Endodermal cell (in vitro differentiated cells): ENCODE results near the gene PLAC8. TPM values are rescaled to one million over a fixed set of nuclear protein-coding genes. Genes with fewer than 3 reads are reported as not detected.
A peak's percentile ranks its signal among the peaks of the same experiment; 100 is the strongest.
"Not testable (repeated sequence)": the region's sequence is repeated elsewhere in the genome, so short reads cannot be mapped to it uniquely, and the experiment has no call there.

Experiments
- DNase-seq: peaks from one replicate; pipeline ENCODE4 v3.0.0-alpha.2; 2017
- H3K27ac ChIP-seq: 2 replicates; pipeline ENCODE4 v1.5.1; 2013; ENCODE audit warnings: mild to moderate bottlenecking, low read depth, low read length, moderate library complexity
- H3K27me3 ChIP-seq: 2 replicates; pipeline ENCODE4 v1.6.1; 2013; ENCODE audit warnings: mild to moderate bottlenecking, low read length, moderate library complexity; ENCODE audit not compliant: insufficient read depth, control insufficient read depth, poor library complexity, severe bottlenecking
- H3K36me3 ChIP-seq: 2 replicates; pipeline ENCODE4 v1.7.0; 2013; ENCODE audit warnings: mild to moderate bottlenecking, low read length, moderate library complexity; ENCODE audit not compliant: control insufficient read depth, insufficient read depth
- H3K4me1 ChIP-seq: one replicate; pipeline ENCODE4 v1.7.0; 2013; ENCODE audit warnings: low read length; ENCODE audit not compliant: control insufficient read depth, insufficient read depth
- H3K4me3 ChIP-seq: 2 replicates; pipeline ENCODE4 v1.5.1; 2013; ENCODE audit warnings: mild to moderate bottlenecking, low read length, moderate library complexity
- H3K9ac ChIP-seq: 2 replicates; pipeline ENCODE4 v1.6.1; 2013; ENCODE audit warnings: mild to moderate bottlenecking, low read length, moderate library complexity; ENCODE audit not compliant: poor library complexity, severe bottlenecking; ENCODE audit errors: extremely low read depth
- H3K9me3 ChIP-seq: 2 replicates; pipeline ENCODE4 v1.6.1; 2013; ENCODE audit warnings: mild to moderate bottlenecking, low read length, moderate library complexity; ENCODE audit not compliant: control insufficient read depth
- H3K27ac Mint-ChIP-seq: 2 replicates; pipeline ENCODE4 v1.8.0; 2020; ENCODE audit warnings: mixed read lengths
- H3K27me3 Mint-ChIP-seq: 2 replicates; pipeline ENCODE4 v1.8.0; 2021; ENCODE audit warnings: mild to moderate bottlenecking, mixed read lengths; ENCODE audit not compliant: insufficient read depth
- H3K36me3 Mint-ChIP-seq: 2 replicates; pipeline ENCODE4 v1.8.0; 2020; ENCODE audit warnings: low read depth, mixed read lengths
- H3K4me1 Mint-ChIP-seq: 2 replicates; pipeline ENCODE4 v1.8.0; 2020; ENCODE audit warnings: mixed read lengths
- H3K4me3 Mint-ChIP-seq: 2 replicates; pipeline ENCODE4 v1.8.0; 2020; ENCODE audit warnings: mild to moderate bottlenecking, moderate library complexity, mixed read lengths
- H3K9me3 Mint-ChIP-seq: 2 replicates; pipeline ENCODE4 v1.8.0; 2020; ENCODE audit warnings: mild to moderate bottlenecking, mixed read lengths
- CTCF ChIP-seq: fragments of 200-600 bp; sonication (generic); conservative IDR thresholded peaks from 2 replicates; pipeline ENCODE4 v1.5.0; 2021; ENCODE audit warnings: antibody characterized with exemption, mild to moderate bottlenecking
- WGBS, 2 experiments: methylation state at CpG; one replicate each; pipeline versions ENCODE4 v1.1.5 to v1.1.7; 2013; ENCODE audit warnings: missing lambda C conversion rate in 2 of 2, mixed read lengths in 1 of 2; ENCODE audit not compliant: insufficient coverage in 1 of 2, insufficient read length in 1 of 2; 5-methylcytosine and 5-hydroxymethylcytosine counted together
- total RNA-seq, 2 donors: library from RNA; stranded (reverse); fragmentation: NEBNext Ultra II Directional in 1 of 2; extraction: Animal tissue kit (Norgen Biotek cat#: 25700) in 1 of 2; gene quantifications; 2 replicates in 1 of 2; 3 replicates in 1 of 2; pipeline ENCODE4 v1.2.1, GENCODE V29; 2021

PLAC8 gene
- total RNA-seq, 2 donors from 2014 or later, result 1.8 to 2.6 TPM

- 91 to 100% methylated on average over 3 to 4 of the region's 4 CpGs for WGBS, 2 experiments
- Histone ChIP-seq H3K4me3 (no peak overlapping the region), H3K9ac (no peak overlapping the region), H3K27me3 (no peaks in the 10 kb centered on the region), H3K9me3 (no peaks in the 10 kb centered on the region), H3K4me1 (no peaks in the 10 kb centered on the region), H3K36me3 (peaks cover 22% of the 10 kb centered on the region), H3K27ac (no peak overlapping the region)
- H3K36me3 Mint-ChIP-seq, result peaks cover 33% of the 10 kb centered on the region
- H3K4me1 Mint-ChIP-seq, result no peaks in the 10 kb centered on the region
- no peak for DNase-seq
- H3K9me3 Mint-ChIP-seq, result peaks cover 3% of the 10 kb centered on the region
- no peak overlapping the region for H3K27ac Mint-ChIP-seq
- no peaks in the 10 kb centered on the region for H3K27me3 Mint-ChIP-seq
- H3K4me3 Mint-ChIP-seq, result no peak overlapping the region
- no peak for TF ChIP-seq CTCF
Observed at GRCh38 chr4:83075311-83076095, 39.0 kb downstream of the PLAC8 start.

- not testable (repeated sequence) for H3K9me3 Mint-ChIP-seq, H3K9ac ChIP-seq, H3K27ac Mint-ChIP-seq, H3K4me3 Mint-ChIP-seq, H3K4me3 ChIP-seq, H3K27me3 ChIP-seq, H3K27ac ChIP-seq, H3K27me3 Mint-ChIP-seq, DNase-seq, H3K9me3 ChIP-seq, H3K4me1 ChIP-seq, H3K4me1 Mint-ChIP-seq
- peaks cover 40% of the 10 kb centered on the region for H3K36me3 Mint-ChIP-seq
- peaks cover 24% of the 10 kb centered on the region for H3K36me3 ChIP-seq
- 89 to 97% methylated on average over 6 to 7 of the region's 7 CpGs for WGBS, 2 experiments
Observed at GRCh38 chr4:83074783-83075182, 39.7 kb downstream of the PLAC8 start.

GRCh38 chr4:83074086-83074704 is 40.3 kb downstream of the PLAC8 start:
- H3K27me3 ChIP-seq, result no peaks in the 10 kb centered on the region
- TF ChIP-seq CTCF, result peak; percentile 92
- Mint-ChIP-seq H3K4me1 (peaks cover 3% of the 10 kb centered on the region), H3K9me3 (peaks cover 3% of the 10 kb centered on the region), H3K4me3 (no peak overlapping the region), H3K36me3 (peaks cover 42% of the 10 kb centered on the region), H3K27ac (no peak overlapping the region), H3K27me3 (no peaks in the 10 kb centered on the region)
- H3K4me3 ChIP-seq, result no peak overlapping the region
- no peaks in the 10 kb centered on the region for H3K4me1 ChIP-seq
- peaks cover 30% of the 10 kb centered on the region for H3K36me3 ChIP-seq
- H3K27ac ChIP-seq, result no peak overlapping the region
- DNase-seq, result peak; percentile 55
- WGBS, 2 experiments, result 25 to 89% methylated on average over 2 to 8 of the region's 10 CpGs
- H3K9me3 ChIP-seq, result no peaks in the 10 kb centered on the region
- no peak overlapping the region for H3K9ac ChIP-seq
